Smooth muscle cell (in vitro differentiated cells): ENCODE data around the gene SNN. TPM values are rescaled to one million over a fixed set of nuclear protein-coding genes. Genes with fewer than 3 reads are reported as not detected.

Source experiments
- DNase-seq: peaks from one replicate; lab custom pipeline; 2025; ENCODE audit not compliant: unreplicated experiment; lab: John Stamatoyannopoulos, UW
- H2AFZ ChIP-seq: fragments of 200-600 bp; sonication (generic); 2 replicates; pipeline ENCODE4 v1.6.0; 2016; ENCODE audit warnings: antibody characterized with exemption, low read depth, mild to moderate bottlenecking
- H3F3A ChIP-seq: fragments of 200-600 bp; sonication (generic); 2 replicates; pipeline ENCODE4 v1.6.0; 2017; ENCODE audit warnings: antibody characterized with exemption, low read depth
- H3K27ac ChIP-seq: fragments of 200-600 bp; sonication (generic); 2 replicates; pipeline ENCODE4 v1.5.1; 2016; ENCODE audit warnings: low read depth, mild to moderate bottlenecking
- H3K27me3 ChIP-seq: fragments of 200-600 bp; sonication (generic); 2 replicates; pipeline ENCODE4 v1.6.1; 2016; ENCODE audit warnings: low read depth, mild to moderate bottlenecking
- H3K36me3 ChIP-seq: fragments of 200-600 bp; sonication (generic); 2 replicates; pipeline ENCODE4 v1.5.1; 2016; ENCODE audit warnings: low read depth
- H3K4me1 ChIP-seq: fragments of 200-600 bp; sonication (generic); 2 replicates; pipeline ENCODE4 v1.5.1; 2016; ENCODE audit warnings: low read depth
- H3K4me2 ChIP-seq: fragments of 200-600 bp; sonication (generic); 2 replicates; pipeline ENCODE4 v1.6.0; 2016; ENCODE audit warnings: mild to moderate bottlenecking
- H3K4me3 ChIP-seq: fragments of 200-600 bp; sonication (generic); 2 replicates; pipeline ENCODE4 v1.5.1; 2016; ENCODE audit warnings: mild to moderate bottlenecking
- H3K79me2 ChIP-seq: fragments of 200-600 bp; sonication (generic); 2 replicates; pipeline ENCODE4 v1.6.0; 2016; ENCODE audit warnings: low read depth, mild to moderate bottlenecking
- H3K9ac ChIP-seq: fragments of 200-600 bp; sonication (generic); 2 replicates; pipeline ENCODE4 v1.6.0; 2016; ENCODE audit warnings: low read depth
- H3K9me3 ChIP-seq: fragments of 200-600 bp; sonication (generic); replicated peaks from 2 replicates; pipeline ENCODE4 v1.5.1; 2016; ENCODE audit warnings: low read depth
- H4K20me1 ChIP-seq: fragments of 200-600 bp; sonication (generic); 2 replicates; pipeline ENCODE4 v1.6.0; 2016; ENCODE audit warnings: low read depth
- CTCF ChIP-seq: fragments of 200-600 bp; sonication (generic); IDR thresholded peaks from 2 replicates; pipeline ENCODE4 v1.5.1; 2017; ENCODE audit warnings: borderline replicate concordance, mild to moderate bottlenecking, antibody characterized with exemption; ENCODE audit not compliant: insufficient read depth, poor library complexity, severe bottlenecking
- WGBS: methylation state at CpG from one replicate; pipeline ENCODE4 v1.1.7; 2016; ENCODE audit warnings: low lambda C conversion rate; 5-methylcytosine and 5-hydroxymethylcytosine counted together
- polyA plus RNA-seq: library from polyadenylated mRNA; unstranded; fragments of >200 nt; fragmentation: Nextera tagmentation; extraction: Ambion mirVana; gene quantifications from 2 replicates; pipeline ENCODE4 v1.2.1, GENCODE V29; 2016
- total RNA-seq: library from RNA; depleted of rRNA; stranded (reverse); fragments of >200 nt; gene quantifications from 2 replicates; pipeline ENCODE4 v1.2.3, GENCODE V29; 2014

The SNN gene
- total and polyA plus RNA-seq, 2 experiments from 2014 or later = 6.4 to 10.9 TPM

GRCh38 chr16:11679941-11680911 lies 12.0 kb downstream of the SNN start:
- Histone ChIP-seq H3F3A (peaks cover 17% of the 10 kb centered on the region), H3K36me3 (no peaks in the 10 kb centered on the region), H2AFZ (no peak overlapping the region), H3K9ac (no peak overlapping the region), H3K9me3 (no peaks in the 10 kb centered on the region), H3K4me1 (no peaks in the 10 kb centered on the region), H3K4me2 (no peak overlapping the region), H4K20me1 (peaks cover 99% of the 10 kb centered on the region), H3K27me3 (no peaks in the 10 kb centered on the region), H3K79me2 (no peaks in the 10 kb centered on the region), H3K4me3 (no peak overlapping the region), H3K27ac (no peak overlapping the region)
- DNase-seq = no peak
- TF ChIP-seq CTCF = no peak
- WGBS = 83% methylated on average over 12 of the region's 12 CpGs

GRCh38 chr16:11681556-11681955 lies 13.3 kb downstream of the SNN start:
- Histone ChIP-seq H3K9ac (no peak overlapping the region), H3K27ac (no peak overlapping the region), H3K4me1 (no peaks in the 10 kb centered on the region), H3K4me3 (no peak overlapping the region), H3F3A (peaks cover 17% of the 10 kb centered on the region), H3K79me2 (no peaks in the 10 kb centered on the region), H2AFZ (no peak overlapping the region), H3K9me3 (no peaks in the 10 kb centered on the region), H3K4me2 (no peak overlapping the region), H3K27me3 (no peaks in the 10 kb centered on the region), H3K36me3 (peaks cover under 1% of the 10 kb centered on the region), H4K20me1 (peaks cover 97% of the 10 kb centered on the region)
- no peak for DNase-seq
- no peak for TF ChIP-seq CTCF
- 94% methylated on average over 2 of the region's 2 CpGs for WGBS

GRCh38 chr16:11681976-11682654 lies 13.9 kb downstream of the SNN start:
- H3K9ac ChIP-seq = no peak overlapping the region
- no peak for TF ChIP-seq CTCF
- no peaks in the 10 kb centered on the region for H3K9me3 ChIP-seq
- peaks cover 6% of the 10 kb centered on the region for H3K36me3 ChIP-seq
- H3K4me2 ChIP-seq = peak overlapping the region; percentile 6
- WGBS = 80% methylated on average over 12 of the region's 12 CpGs
- no peaks in the 10 kb centered on the region for H3K79me2 ChIP-seq
- H2AFZ ChIP-seq = no peak overlapping the region
- DNase-seq = no peak
- peak overlapping the region; percentile 86 for H3K27ac ChIP-seq
- H3K27me3 ChIP-seq = no peaks in the 10 kb centered on the region
- H3K4me3 ChIP-seq = no peak overlapping the region
- H3K4me1 ChIP-seq = no peaks in the 10 kb centered on the region
- peaks cover 17% of the 10 kb centered on the region for H3F3A ChIP-seq
- H4K20me1 ChIP-seq = peaks cover 97% of the 10 kb centered on the region
